ENCODE results near the gene MAP3K20.
A peak's percentile ranks its signal among the peaks of the same experiment; 100 is the strongest.
"Not testable (repeated sequence)": the region's sequence is repeated elsewhere in the genome, so short reads cannot be mapped to it uniquely, and the experiment has no call there.

MAP3K20 gene

DNA sequence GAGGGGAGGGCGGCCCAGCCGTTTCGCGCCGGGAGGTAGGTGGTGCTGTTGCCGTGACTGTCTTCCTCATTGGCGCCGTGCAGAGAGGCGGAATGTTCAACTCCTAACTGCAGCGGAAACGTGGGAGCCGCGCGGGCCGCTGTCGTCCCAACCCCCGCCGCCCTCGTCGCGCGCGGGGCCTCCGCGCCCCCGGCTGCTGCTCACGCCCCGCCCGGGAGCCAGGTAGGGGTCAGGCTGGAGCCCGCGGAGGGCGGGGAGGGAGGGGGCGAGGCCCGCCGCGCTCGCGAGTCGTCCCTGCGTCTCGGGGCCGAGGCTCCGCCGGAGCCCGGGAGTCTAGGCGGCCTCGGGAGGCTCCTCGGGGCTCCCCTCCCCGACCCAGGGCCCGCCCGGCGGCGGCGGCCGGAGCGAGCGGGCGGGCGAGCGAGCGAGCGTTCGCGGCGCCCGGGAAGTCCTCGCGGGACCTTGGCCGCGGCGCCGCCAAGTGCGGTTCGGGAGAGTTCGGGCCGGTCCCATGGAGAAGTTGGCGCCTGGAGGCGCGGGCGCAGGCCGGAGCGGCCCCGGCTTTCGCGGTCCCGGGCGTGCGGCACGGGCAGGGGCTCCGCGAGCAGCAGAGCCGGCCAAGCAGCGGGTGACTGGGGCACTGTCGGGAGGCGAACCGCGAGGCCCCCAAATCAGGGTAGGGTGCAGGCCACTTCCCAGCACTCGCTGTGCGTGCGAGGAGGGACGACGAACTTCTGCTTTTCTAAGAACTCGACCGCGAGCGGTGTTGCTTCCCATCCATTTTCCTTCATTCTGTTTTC lies at the start of gene MAP3K20:
Gene MAP3K20 (plus strand): TSS at position 66 of the 800 bp plus-strand sequence. CDS start 15,186 bp downstream, outside the sequence.
- no peak for DNase-seq

DNA sequence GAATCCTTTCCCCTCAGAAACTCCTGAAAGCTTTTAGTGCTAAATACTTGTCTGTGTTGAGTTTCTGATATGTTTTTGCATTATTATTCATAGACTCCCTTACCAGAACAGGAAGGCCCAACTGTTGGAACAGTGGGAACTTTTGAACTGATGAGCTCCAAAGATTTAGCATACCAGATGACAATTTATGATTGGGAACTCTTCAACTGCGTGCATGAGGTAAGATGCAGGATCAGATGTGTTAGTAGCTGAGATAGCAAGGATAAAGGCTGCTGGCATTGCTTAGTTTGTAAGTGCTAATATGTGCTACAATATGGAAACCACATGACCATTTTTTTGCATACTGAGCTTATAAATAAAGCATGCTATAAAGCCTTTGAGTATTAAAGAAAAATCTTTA lies 49.2 kb upstream of the MAP3K20 start:
- no peak for DNase-seq

DNA sequence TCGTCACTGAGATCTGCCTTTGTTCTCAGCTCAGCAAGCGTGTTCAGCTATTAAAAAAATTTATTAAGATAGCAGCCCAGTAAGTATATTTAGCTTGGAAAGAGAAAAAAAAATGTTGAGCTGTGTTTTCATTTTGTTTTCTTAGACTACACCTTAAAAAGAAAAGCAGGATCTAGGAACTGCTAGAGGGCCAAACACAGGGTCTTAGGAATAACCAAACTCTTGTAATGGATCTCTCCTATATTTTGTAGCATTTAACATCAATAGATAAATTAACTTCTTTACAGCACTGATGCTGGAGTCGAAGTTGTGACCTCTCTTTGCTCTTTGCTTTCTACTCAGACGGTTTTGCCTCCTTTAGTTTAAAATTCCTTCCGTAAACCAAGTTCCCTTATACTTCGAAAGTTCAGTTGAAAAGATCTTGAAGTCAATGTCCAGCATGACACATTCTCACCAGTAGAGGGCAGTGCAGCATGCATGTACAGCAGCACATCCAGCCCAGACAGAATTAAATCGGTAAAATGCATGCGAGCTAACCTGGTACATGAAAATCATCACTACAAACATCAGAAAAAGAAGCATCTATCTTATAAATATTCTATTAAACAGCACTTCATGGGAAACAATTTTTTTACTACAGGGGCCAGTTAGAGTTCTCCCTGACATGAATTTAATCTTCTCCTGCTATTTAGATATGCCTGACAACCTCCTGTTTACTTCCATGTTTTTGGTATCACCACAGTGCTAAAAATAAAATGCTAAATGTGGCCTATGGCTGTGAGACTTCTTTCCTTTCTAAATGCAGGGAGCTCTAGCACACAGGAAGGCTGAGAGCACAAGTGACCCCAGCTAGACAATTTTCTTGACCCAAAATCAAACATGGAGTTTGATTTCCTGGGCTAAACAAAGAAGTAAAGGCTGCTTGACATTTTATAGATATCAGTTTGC lies 48.2 kb upstream of the MAP3K20 start:
- peak; percentile 24 to 63 for DNase-seq

DNA sequence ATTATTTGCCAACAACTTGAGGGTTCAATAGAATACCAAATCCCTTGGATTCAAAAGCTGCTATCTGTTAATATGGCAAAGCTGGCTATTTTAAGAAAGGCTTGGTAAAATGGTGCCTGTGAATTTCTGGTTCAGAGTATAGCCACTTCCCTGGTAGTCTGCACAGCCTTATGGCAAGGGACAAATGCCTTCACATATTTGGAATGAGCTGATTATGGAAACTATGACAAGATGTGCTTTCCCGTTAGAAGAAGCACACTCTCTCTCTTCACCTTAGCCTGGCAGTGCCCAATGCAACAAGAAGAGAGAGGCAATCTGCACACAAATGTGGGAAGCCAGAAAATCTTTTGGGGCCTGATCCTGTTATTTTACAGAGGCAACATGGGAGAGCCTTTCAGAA lies 47.5 kb upstream of the MAP3K20 start:
- DNase-seq = no peak

DNA sequence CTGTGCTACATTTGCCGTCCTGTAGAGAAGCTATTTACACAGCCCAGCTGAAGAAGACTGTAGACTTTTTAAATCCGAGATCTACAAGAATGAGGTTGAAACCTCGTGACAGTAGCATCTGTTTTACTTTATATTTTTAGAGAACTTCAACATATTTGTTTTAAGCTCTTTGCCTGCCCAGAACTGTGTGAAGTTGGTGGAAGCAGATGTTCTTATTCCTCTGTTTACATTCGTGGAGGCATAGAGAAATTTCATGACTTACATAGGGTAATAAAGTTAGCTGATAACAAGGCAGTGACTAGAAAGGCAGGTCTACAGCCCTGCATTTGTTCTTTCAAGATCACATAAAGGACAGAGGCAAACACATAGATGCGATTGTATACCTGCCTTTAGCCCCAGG lies 47.0 kb upstream of the MAP3K20 start:
- no peak for DNase-seq

DNA sequence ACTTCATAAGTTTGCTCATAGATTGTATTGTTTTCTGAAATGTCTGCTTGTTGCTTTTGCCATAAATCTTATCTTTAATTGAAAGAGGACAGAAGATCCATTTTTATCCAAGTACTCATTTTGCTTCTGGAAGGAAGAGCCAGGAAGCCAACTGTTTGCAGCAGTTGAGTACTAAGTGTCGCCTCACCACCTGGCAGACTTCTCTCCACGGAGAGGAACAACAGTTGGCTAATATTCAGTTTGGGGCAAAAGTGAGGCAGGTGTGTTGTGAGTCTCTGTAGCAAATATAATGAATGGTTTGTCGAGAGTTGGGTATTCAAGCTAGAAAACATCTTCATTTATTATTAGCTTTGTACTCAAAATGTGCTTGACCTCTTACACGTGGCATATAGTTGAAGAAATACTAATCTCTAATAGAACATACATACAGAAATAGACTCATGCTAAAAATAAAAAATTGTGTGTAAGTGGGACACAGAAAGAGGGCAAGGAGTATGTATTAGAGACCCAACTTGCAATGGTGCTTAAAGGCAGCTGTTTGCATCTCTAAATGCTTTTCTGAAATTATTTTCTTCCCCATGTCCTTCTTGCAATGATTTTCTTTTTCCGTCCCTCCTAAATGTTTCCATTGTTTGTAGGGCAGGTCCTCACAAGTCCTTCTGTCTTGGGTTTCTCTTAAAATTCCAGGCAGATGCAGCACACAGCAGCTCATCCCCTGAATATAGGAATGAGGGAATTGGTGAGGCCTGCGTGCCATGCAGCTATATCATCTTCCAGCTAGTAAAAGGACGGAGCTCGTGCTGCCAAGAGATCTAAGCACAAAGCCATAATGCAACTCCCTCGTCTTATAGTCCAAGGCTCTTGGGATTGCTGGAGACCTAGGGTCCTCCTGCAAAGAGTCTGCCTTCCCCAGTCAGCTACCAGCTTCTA lies 44.8 kb upstream of the MAP3K20 start:
- DNase-seq = no peak

DNA sequence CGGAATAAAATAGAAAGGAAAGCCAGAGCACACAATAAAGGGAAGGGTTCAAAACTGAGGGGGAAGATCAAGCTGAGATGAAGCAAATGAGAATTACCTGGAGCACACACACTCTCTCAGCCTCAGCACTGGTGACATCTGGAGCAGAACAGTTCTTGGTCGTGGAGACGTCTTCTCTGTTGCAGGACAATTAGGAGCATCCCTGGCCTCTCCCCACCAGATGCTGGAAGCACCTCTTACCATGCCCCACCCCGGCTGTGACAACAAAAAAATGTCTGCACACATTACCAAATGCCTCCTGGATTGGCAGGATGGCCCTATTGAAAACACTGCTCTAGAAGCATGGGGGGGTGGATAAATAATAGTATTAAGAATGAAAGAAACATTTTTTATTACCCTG lies 43.6 kb upstream of the MAP3K20 start:
- no peak for DNase-seq

DNA sequence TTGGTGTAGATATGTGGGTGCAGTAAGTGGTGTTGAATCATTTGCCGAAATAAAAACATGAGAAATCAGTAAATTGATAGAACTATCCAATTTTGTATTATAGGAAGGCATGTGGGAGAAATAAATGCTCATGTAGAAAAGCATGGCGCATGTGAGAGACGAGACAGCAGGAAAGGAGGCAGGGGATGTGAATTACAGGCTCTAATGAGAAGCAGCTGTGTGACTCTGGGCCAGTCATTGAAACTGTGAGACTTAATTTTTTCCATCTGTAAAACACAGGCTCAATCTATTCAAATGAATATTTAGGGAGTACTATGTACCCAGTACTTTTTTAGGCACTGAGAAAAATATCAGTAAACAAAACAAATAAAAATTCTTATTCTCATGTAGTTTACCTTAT lies 42.6 kb upstream of the MAP3K20 start:
- no peak for DNase-seq

DNA sequence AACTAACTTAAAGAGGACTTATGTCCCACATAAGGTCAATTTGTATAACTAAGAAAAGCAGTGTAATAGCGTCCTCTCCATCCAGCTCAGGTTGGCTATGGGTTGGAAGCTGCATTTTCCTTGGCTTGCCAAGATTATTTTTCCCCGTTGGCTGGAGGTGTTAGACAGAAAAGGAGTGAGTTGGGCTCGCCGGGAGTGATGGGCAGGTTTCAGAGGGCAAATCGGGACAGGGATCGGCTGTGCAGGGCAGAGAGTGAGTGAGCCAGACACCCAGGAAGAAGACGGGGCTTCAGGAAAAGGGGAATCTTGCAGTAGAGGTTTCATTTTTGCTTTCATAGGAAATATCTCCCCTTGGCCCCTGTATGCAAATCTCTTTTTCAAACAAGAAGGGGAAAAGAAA lies 41.5 kb upstream of the MAP3K20 start:
- DNase-seq = no peak

DNA sequence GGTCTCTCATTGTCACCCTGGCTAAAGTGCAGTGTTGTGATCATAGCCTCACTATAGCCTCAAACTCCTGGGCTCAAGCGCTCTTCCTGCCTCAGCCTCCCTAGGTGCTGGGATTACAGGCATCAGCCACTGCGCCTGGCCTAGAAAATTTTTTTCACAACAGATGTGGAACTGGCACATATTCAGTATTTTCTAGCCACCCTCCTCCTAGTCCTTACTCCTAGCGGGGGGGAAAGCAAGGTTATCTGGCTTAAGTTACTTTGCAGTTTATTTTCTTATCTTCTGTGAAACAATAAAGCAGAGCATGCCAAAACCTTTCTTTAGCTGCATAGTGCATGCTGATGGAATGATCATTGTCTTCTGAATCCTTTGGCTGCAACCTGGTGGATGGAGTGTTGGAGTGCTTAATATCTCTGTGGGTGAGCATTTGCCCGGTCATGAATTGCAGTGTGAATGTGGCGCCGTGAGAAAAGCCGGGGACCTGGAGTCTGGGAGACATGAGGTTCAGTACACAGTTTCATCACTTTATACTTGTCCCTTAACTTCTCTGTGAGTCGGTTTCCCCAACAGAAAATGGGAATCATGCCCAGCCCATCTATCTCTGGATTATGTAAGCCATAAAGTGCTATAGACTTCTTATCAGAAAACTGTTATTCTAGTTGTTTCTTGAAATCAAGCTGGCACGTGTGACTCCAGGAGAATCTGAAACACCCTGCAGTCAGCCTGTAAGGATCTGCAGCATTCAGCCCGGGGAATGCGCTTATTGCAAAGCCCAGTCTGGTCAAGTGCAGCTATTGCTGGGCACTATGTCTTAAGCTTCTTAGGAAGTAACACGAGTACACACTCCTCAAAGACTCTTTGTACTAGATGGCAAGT lies 38.2 kb upstream of the MAP3K20 start:
- DNase-seq = no peak

DNA sequence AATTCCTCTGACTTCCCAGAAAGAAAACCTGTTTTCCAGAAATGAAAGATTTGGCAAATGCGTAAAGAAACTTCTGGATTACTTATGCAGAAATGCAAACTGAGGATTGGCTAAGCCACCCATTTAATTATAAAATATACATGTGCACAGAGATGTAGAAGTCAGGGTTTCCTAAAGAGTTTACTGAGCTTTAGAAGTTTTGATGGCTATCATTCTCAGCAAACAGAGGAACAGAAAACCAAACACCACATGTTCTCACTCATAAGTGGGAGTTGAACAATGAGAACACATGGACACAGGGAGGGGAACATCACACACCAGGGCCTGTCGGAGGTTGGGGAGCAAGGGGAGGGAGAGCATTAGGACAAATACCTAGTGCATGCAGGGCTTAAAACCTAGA lies 37.4 kb upstream of the MAP3K20 start:
- not testable (repeated sequence) for DNase-seq

DNA sequence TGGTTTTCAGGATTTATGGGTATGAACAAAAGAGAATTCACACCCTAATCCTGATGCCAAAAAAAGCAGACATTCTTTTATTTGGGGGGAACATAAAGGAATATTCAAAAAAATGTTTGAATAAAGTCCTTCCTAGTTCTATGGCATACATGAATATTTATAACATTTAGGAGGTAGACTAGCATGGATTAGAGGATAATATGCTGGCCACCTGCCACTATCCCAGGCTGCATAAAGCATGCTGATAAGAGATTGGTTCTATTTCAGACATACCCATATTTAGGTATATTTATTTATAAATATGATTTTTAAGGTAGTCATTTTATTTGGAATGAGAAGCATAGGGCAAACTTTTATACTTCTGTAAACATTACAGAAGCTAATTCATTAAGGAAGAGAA lies 34.9 kb upstream of the MAP3K20 start:
- no peak for DNase-seq

DNA sequence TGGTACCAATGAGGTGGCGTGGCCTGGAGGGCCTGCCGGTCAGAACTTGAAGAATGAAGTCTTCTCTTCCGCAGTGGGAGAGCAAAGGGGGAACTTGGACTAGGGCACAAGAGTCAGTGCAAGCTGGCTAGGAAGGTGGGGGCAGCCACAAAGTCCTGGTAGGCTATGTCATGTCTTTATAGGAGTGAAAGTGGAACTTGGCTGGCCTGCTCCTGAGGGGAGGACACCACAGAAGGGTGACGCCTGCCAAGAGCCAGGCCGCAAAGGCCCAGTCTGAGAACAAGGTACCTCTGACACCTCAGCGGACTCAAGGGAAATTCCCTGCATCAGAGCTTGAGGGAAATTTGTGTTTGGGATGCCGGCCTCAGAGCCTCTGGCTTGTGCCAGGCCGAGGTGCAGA lies 32.2 kb upstream of the MAP3K20 start:
- DNase-seq = no peak

DNA sequence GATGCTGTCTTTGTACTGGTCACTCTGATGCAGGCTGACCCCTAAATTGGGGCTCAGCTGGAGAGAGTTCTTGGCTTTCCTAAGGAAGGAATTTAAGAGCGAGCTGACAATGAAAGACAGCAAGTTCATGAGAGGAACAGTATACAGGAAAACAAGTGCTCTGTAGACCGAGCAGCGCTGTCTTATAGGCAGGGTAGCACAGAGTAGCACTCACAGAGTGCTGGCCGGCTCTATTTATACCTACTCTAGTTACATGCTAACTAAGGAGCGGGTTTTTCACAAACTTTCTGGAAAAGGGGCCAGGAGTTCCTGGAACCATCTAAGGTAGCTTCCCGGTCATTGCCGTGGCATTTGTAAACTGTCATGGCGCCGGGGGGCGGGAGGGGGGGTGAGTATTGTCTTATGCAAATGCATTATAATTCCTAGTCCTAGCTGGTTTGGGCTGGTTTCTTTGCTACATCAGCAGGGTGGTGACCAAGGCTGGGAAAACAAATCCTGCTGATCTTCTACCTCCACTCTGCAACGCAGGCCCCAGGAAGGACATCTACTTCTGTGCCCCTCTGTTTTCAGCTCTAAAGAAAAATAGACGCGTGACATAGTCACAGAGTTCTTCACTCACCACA lies 31.6 kb upstream of the MAP3K20 start:
- DNase-seq = no peak

DNA sequence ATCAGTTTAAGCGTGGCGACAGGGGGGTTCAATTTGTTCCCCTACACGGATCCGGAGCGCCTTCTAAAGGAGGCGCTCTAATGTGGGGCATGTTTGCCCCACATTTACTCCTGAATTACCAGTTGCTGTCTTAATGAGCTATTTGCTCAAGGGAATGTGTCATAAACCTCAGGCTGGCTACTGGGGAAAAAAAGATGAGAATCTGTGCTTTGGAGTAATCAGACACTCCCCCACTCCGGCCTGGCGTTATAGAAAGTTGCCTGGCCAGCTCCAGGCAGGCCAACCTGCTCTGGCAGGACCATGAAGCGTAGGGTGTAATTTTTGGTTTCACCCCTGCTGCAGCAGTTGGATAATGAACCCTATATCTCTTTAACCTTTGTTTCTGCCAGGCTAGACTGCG lies 31.0 kb upstream of the MAP3K20 start:
- no peak for DNase-seq

DNA sequence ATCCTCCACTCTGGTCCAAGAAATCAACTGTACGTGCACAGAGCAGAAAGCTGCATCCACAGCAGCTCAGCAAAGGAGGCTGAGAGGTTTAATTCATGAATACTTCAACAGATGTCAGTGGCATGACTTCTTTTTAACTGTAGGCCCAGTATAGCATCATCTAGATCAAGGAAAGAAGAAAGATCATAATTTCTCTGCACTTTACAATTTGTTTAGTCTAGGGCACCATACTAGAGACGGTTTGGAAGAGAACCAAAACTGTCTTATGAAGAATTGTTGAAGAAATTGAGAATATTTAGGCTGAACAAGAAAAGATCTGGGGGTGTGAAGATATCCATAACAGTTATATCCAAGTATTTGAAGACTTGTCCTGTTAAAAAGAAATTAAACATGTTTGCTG lies 30.5 kb upstream of the MAP3K20 start:
- DNase-seq = no peak

DNA sequence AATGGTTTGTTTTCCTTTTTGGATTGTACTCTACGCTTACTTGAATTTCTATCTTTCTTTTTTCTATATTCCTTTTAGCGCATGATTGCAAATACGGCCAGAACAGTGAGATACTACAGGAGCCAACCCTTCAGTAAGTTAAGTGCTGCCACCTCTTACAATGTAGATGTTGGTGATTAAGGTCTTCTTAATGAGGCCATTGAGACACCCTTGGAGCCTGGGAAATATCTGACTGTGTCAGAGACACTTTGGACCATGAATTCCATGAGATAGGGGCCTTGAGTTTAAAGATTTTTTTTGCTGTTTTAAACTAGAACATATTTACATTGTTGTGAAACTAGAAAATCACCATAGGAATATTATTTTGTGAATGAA lies 27.1 kb upstream of the MAP3K20 start:
- DNase-seq = no peak

DNA sequence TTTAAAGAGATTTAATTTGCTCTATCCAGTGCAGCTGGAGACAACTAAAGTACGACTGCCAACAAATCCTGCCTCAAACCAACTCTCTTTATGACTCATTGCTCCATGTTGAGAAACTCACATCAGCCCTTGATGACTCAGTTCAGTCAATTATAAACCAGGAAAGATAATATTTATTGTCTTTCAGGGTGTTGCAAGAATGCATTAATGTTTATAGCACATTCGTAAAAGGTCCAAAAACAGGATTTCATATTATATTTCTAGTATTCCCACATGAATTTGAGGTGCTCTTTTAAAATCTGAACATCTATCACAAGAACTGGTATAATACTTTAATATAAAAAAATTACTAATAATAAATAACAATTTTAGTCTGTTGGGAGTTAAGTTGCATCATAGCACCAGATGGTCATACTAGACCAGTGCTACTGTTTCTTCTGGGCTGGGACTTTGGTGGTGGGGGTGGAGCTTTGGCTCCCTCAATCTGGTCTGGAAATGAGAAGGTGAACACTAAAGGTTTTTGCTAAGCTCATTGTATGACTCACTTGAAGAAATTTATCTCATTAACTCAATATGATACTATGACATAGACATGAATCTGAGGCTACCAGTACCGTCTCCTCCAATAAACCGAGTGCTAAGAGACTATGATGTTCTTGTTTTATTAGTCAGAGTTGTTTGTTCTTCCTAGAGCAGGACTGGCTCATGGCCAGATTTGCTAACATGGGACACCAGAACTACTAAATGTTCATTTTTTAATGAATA lies 26.6 kb upstream of the MAP3K20 start:
- DNase-seq = no peak

DNA sequence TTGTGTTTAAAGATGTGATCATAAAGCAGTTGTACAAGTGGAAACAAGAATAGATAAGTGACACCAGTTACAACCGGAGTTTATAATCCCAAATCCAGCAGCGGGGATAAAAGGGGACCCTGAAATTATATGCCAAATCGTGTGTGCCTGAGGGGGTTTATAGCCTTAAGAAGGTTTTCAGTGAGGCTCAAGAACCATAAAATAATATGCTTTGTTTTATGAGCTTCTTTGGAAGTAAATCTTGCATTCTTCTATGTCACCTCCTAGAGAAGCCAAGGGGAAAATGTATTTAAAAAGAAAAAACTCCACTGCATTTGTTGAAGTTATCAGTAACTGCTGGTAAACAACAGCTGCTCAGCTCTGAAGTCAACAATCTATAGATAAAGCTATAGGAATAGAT lies 25.8 kb upstream of the MAP3K20 start:
- no peak for DNase-seq

DNA sequence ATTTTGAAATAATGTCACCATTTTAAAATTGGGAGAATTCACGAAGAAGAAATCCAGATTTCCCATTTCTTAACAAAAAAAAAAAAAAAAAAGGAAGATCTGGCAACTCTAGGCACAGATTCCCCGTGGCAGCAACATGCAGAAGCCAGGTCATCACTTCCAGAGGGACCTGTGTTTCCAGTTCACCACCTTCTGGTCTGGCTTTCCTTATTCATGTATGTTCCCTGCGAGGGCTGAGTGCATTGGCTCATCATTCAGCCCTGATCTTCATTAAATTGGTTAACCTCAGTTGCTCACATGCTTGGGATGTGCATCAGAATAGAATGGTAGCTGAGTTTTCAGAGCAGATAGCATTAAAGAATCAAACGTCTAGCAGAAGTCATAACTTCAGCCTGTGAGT lies 25.0 kb upstream of the MAP3K20 start:
- no peak for DNase-seq

Measured in cerebellar nuclear complex (tissue), 1 donor.